K562 (cell line): ENCODE data around the gene POLR3E. TPM values are rescaled to one million over a fixed set of nuclear protein-coding genes. Genes with fewer than 3 reads are reported as not detected.
A peak's percentile ranks its signal among the peaks of the same experiment; 100 is the strongest.

Source experiments
- CBX3 ChIP-seq, 2 experiments: IDR thresholded peaks; 1 replicate in 1 of 2; 2 replicates in 1 of 2; pipeline ENCODE4 v1.6.1; 2012; ENCODE audit warnings: inconsistent platforms in 2 of 2, low read length in 2 of 2, borderline replicate concordance in 1 of 2, control low read depth in 1 of 2
- CEBPG ChIP-seq, 3 experiments: fragments of 200-800 bp in 1 of 3; sonication (Bioruptor generic) in 1 of 3; sonication (generic) in 1 of 3; formaldehyde crosslinking in 1 of 3; IDR thresholded peaks in 2 of 3; conservative IDR thresholded peaks in 1 of 3; 2 replicates each; pipeline versions ENCODE4 v1.6.1 to v1.8.0; 2016 to 2022; ENCODE audit warnings: missing compliant biosample characterization in 2 of 3, missing genetic modification characterization in 2 of 3, mild to moderate bottlenecking in 1 of 3, missing genetic modification reagents in 1 of 3
- FOS ChIP-seq: IDR thresholded peaks from 3 replicates; pipeline ENCODE4 v1.6.1; 2011; ENCODE audit not compliant: insufficient read length; ENCODE audit errors: extremely low read depth
- IFI16 ChIP-seq: fragments of 250-450 bp; sonication (Bioruptor Pico); IDR thresholded peaks from 2 replicates; pipeline ENCODE4 v2.1.2; 2022; ENCODE audit warnings: mild to moderate bottlenecking, inconsistent platforms
- NR2F6 ChIP-seq: fragments of 450-650 bp; formaldehyde crosslinking; IDR thresholded peaks from 2 replicates; pipeline ENCODE4 v1.4.0; 2020; ENCODE audit warnings: mild to moderate bottlenecking
- RBM25 ChIP-seq: fragments of 200-400 bp; formaldehyde crosslinking; IDR thresholded peaks from 2 replicates; pipeline ENCODE4 v1.6.1; 2018; ENCODE audit warnings: low read length, low read depth, moderate library complexity; ENCODE audit not compliant: severe bottlenecking
- TRIM24 ChIP-seq, 2 experiments: fragments of 450-650 bp; IDR thresholded peaks; 2 replicates each; pipeline ENCODE4 v1.6.1; 2016
- TRIM28 ChIP-seq: fragments of 450-650 bp; IDR thresholded peaks from 2 replicates; pipeline ENCODE4 v1.6.1; 2017
- polyA plus RNA-seq, 8 experiments: library from polyadenylated mRNA; depleted of rRNA in 4 of 8; stranded (reverse) in 5 of 8; unstranded in 3 of 8; fragments of >200 nt; fragmentation: Nextera tagmentation in 2 of 8; fragmentation: Illumina TruSeq in 1 of 8; extraction: Ambion mirVana in 2 of 8; extraction: Trizol in 1 of 8; gene quantifications; 2 replicates each; pipeline versions ENCODE4 v1.2.1 to v1.2.3, GENCODE V29; 2011 to 2014; ENCODE audit warnings: inconsistent platforms in 1 of 8, missing spikeins in 1 of 8
- total RNA-seq, 7 experiments: library from RNA; depleted of rRNA in 6 of 7; stranded (reverse); fragments of >200 nt in 6 of 7; fragmentation: Illumina TruSeq in 2 of 7; extraction: Trizol in 2 of 7; gene quantifications; 2 replicates each; pipeline versions ENCODE4 v1.2.1 to v1.2.3, GENCODE V29; 2011 to 2021; ENCODE audit warnings: low replicate concordance in 1 of 7
- TF ChIP-seq, protein P1 (sequence below): IDR thresholded peaks from 2 replicates; pipeline ENCODE4 v1.6.1; 2014; ENCODE audit warnings: antibody characterized with exemption
- TF ChIP-seq, protein P2 (sequence below): sonication (generic); formaldehyde crosslinking; IDR thresholded peaks from 2 replicates; pipeline ENCODE4 v1.9.0; 2022; ENCODE audit warnings: mild to moderate bottlenecking, missing genetic modification reagents
- TF ChIP-seq, protein P3 (sequence below), 2 experiments: fragments of 450-650 bp in 1 of 2; sonication (generic) in 1 of 2; formaldehyde crosslinking in 1 of 2; IDR thresholded peaks in 1 of 2; conservative IDR thresholded peaks in 1 of 2; 2 replicates each; pipeline versions ENCODE4 v1.6.1 to v1.8.1; 2016 to 2023; ENCODE audit warnings: mild to moderate bottlenecking in 2 of 2, moderate library complexity in 2 of 2, inconsistent platforms in 1 of 2, missing genetic modification reagents in 1 of 2

Gene POLR3E
- total and polyA plus RNA-seq, 9 of the 15 experiments (the other 6 are each of a cell fraction or from before 2014, with no cell fraction given), result 17.7 to 151 (median 82.6) TPM

- TF ChIP-seq FOS, result peak; percentile 12
- peak; percentile 29 to 49; a peak in 2 of 4 replicates for TF ChIP-seq TRIM24 (IDR thresholded peaks at IDR 0.05)
- TF ChIP-seq CEBPG (CRISPR knock-in tag; IDR thresholded peaks at IDR 0.05), result peak; percentile 46; the same call in 1 of the 2 replicates
- TF ChIP-seq CEBPG (tag; conservative IDR thresholded peaks at IDR 0.05 in 1 of 2, IDR thresholded peaks at IDR 0.05 in 1 of 2), result no peak
- peak in 1 of 2 experiments; percentile 95; a peak in 2 of 3 replicates for TF ChIP-seq CBX3 (IDR thresholded peaks at IDR 0.05; ENCODE audit: borderline replicate concordance in 1 of 2, low read length in 2 of 2)
- TF ChIP-seq, protein P1, sequence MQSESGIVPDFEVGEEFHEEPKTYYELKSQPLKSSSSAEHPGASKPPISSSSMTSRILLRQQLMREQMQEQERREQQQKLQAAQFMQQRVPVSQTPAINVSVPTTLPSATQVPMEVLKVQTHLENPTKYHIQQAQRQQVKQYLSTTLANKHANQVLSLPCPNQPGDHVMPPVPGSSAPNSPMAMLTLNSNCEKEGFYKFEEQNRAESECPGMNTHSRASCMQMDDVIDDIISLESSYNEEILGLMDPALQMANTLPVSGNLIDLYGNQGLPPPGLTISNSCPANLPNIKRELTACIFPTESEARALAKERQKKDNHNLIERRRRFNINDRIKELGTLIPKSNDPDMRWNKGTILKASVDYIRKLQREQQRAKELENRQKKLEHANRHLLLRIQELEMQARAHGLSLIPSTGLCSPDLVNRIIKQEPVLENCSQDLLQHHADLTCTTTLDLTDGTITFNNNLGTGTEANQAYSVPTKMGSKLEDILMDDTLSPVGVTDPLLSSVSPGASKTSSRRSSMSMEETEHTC, result no peak
- TF ChIP-seq TRIM28, result peak; percentile 86
- no peak for TF ChIP-seq NR2F6
- TF ChIP-seq, protein P2, sequence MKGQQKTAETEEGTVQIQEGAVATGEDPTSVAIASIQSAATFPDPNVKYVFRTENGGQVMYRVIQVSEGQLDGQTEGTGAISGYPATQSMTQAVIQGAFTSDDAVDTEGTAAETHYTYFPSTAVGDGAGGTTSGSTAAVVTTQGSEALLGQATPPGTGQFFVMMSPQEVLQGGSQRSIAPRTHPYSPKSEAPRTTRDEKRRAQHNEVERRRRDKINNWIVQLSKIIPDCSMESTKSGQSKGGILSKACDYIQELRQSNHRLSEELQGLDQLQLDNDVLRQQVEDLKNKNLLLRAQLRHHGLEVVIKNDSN (CRISPR knock-in tag), result peak; percentile 95
- peak; percentile 15 for TF ChIP-seq RBM25
- TF ChIP-seq, protein P3, sequence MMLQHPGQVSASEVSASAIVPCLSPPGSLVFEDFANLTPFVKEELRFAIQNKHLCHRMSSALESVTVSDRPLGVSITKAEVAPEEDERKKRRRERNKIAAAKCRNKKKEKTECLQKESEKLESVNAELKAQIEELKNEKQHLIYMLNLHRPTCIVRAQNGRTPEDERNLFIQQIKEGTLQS (IDR thresholded peaks at IDR 0.05), result peak; percentile 65
- TF ChIP-seq, protein P3 (CRISPR knock-in tag; conservative IDR thresholded peaks at IDR 0.05), result no peak
- TF ChIP-seq IFI16 (CRISPR knock-in tag), result no peak
Observed at GRCh38 chr16:22255335-22255734, 41.9 kb upstream of the POLR3E start (continued).
